IMR-90 (cell line): Measurements from ENCODE around the gene NME1. TPM values are rescaled to one million over a fixed set of nuclear protein-coding genes. Genes with fewer than 3 reads are reported as not detected.

Experiments used
- ATAC-seq: fragments of 200-7000 bp; cut with Tn5 transposase; 2 replicates; pipeline ENCODE4 v1.9.1; 2020; ENCODE audit warnings: low read depth, mild to moderate bottlenecking, moderate library complexity
- BruUV-seq: library from RNA; stranded (reverse); fragments of 400-500 nt; replicated peaks from 2 replicates; lab custom pipeline; 2021; lab: Mats Ljungman, UMichigan
- CTCF ChIA-PET: fragments of 300-600 bp; formaldehyde crosslinking; extraction: SDS; loops from one replicate; lab custom pipeline; 2021; ENCODE audit warnings: antibody characterized with exemption; lab: Yijun Ruan, JAX
- POLR2A ChIA-PET: fragments of 300-600 bp; sonication (Branson Sonifier 250); formaldehyde crosslinking; loops from one replicate; lab custom pipeline; 2022; ENCODE audit warnings: antibody characterized with exemption; ENCODE audit not compliant: unreplicated experiment; lab: Charles Lee
- DNase-seq: peaks from one replicate; pipeline ENCODE4 v3.0.0; 2013
- H2AFZ ChIP-seq: replicated peaks from 2 replicates; pipeline ENCODE3; 2013; ENCODE audit warnings: low read length, mild to moderate bottlenecking; ENCODE audit not compliant: poor library complexity
- H2AK5ac ChIP-seq: 2 replicates; pipeline ENCODE4 v1.6.1; 2013; ENCODE audit warnings: low read depth, low read length, inconsistent platforms
- H2AK9ac ChIP-seq: replicated peaks from 2 replicates; pipeline ENCODE3; 2013; ENCODE audit warnings: mild to moderate bottlenecking, low read depth, low read length, moderate library complexity; ENCODE audit not compliant: poor library complexity
- H2BK120ac ChIP-seq: 2 replicates; pipeline ENCODE4 v1.6.1; 2013; ENCODE audit warnings: low read depth, low read length, inconsistent platforms
- H2BK15ac ChIP-seq: 3 replicates; pipeline ENCODE4 v1.6.1; 2013; ENCODE audit warnings: low read depth, low read length, inconsistent platforms
- H2BK20ac ChIP-seq: 2 replicates; pipeline ENCODE4 v1.6.1; 2013; ENCODE audit warnings: low read depth, mild to moderate bottlenecking, inconsistent platforms, low read length, moderate library complexity
- H2BK5ac ChIP-seq: 2 replicates; pipeline ENCODE4 v1.6.1; 2013; ENCODE audit warnings: mild to moderate bottlenecking, low read depth, low read length, inconsistent platforms; ENCODE audit not compliant: poor library complexity, severe bottlenecking
- H3K14ac ChIP-seq: replicated peaks from 2 replicates; pipeline ENCODE4 v1.6.1; 2013; ENCODE audit warnings: low read depth, low read length, inconsistent platforms
- H3K18ac ChIP-seq: 2 replicates; pipeline ENCODE4 v1.6.1; 2013; ENCODE audit warnings: low read depth, low read length, control low read depth
- H3K23ac ChIP-seq: 2 replicates; pipeline ENCODE4 v1.6.1; 2013; ENCODE audit warnings: low read depth, low read length, inconsistent platforms
- H3K27ac ChIP-seq: 2 replicates; pipeline ENCODE4 v1.5.1; 2013; ENCODE audit warnings: mild to moderate bottlenecking, control low read depth, low read length; ENCODE audit not compliant: insufficient read depth
- H3K27me3 ChIP-seq: 2 replicates; pipeline ENCODE4 v1.6.1; 2013; ENCODE audit warnings: low read length; ENCODE audit not compliant: control insufficient read depth, insufficient read depth
- H3K36me3 ChIP-seq: 2 replicates; pipeline ENCODE4 v1.6.1; 2013; ENCODE audit warnings: low read length, mixed read lengths; ENCODE audit not compliant: control insufficient read depth, insufficient read depth
- H3K4ac ChIP-seq: 2 replicates; pipeline ENCODE4 v1.6.1; 2013; ENCODE audit warnings: low read depth, low read length, inconsistent platforms
- H3K4me1 ChIP-seq: 2 replicates; pipeline ENCODE4 v1.6.1; 2013; ENCODE audit warnings: low read length, mixed read lengths; ENCODE audit not compliant: control insufficient read depth, insufficient read depth
- H3K4me2 ChIP-seq: 2 replicates; pipeline ENCODE4 v1.6.1; 2013; ENCODE audit warnings: low read depth, mild to moderate bottlenecking, control low read depth, low read length, moderate library complexity
- H3K4me3 ChIP-seq: 2 replicates; pipeline ENCODE4 v1.5.1; 2013; ENCODE audit warnings: low read depth, mild to moderate bottlenecking, control low read depth, low read length, moderate library complexity; ENCODE audit not compliant: insufficient read depth
- H3K56ac ChIP-seq: 2 replicates; pipeline ENCODE4 v1.6.1; 2013; ENCODE audit warnings: low read length, inconsistent platforms; ENCODE audit not compliant: insufficient read depth; ENCODE audit errors: extremely low read depth
- H3K79me1 ChIP-seq, 2 experiments: 2 replicates each; pipeline ENCODE4 v1.6.1; 2013; ENCODE audit warnings: low read length in 2 of 2, inconsistent platforms in 1 of 2, low read depth in 1 of 2
- H3K9ac ChIP-seq: 2 replicates; pipeline ENCODE4 v1.6.1; 2013; ENCODE audit warnings: low read depth, low read length, control low read depth
- H3K9me1 ChIP-seq: 2 replicates; pipeline ENCODE4 v1.6.1; 2013; ENCODE audit warnings: low read length, inconsistent platforms; ENCODE audit not compliant: insufficient read depth
- H3K9me3 ChIP-seq: 2 replicates; pipeline ENCODE4 v1.6.1; 2013; ENCODE audit warnings: low read length; ENCODE audit not compliant: control insufficient read depth, insufficient read depth
- H4K20me1 ChIP-seq: 2 replicates; pipeline ENCODE4 v1.6.1; 2013; ENCODE audit warnings: low read length, inconsistent platforms; ENCODE audit not compliant: insufficient read depth
- H4K5ac ChIP-seq: 2 replicates; pipeline ENCODE4 v1.6.1; 2013; ENCODE audit warnings: mild to moderate bottlenecking, low read depth, low read length, control low read depth
- H4K8ac ChIP-seq, 2 experiments: 2 replicates each; pipeline ENCODE4 v1.6.1; 2013; ENCODE audit warnings: low read depth in 2 of 2, low read length in 2 of 2, control low read depth in 1 of 2, inconsistent platforms in 1 of 2
- H4K91ac ChIP-seq: 2 replicates; pipeline ENCODE4 v1.6.1; 2013; ENCODE audit warnings: low read depth, low read length, inconsistent platforms; ENCODE audit not compliant: insufficient read depth
- BHLHE40 ChIP-seq: fragments of 150-350 bp; IDR thresholded peaks from 2 replicates; pipeline ENCODE4 v1.6.1; 2016; ENCODE audit warnings: mild to moderate bottlenecking, low read depth, low read length
- CEBPB ChIP-seq: IDR thresholded peaks from 2 replicates; pipeline ENCODE4 v1.6.1; 2012; ENCODE audit warnings: low read depth, low read length, improper control_type of control experiment
- CHD1 ChIP-seq: IDR thresholded peaks from 2 replicates; pipeline ENCODE4 v1.6.1; 2012; ENCODE audit warnings: low read depth, low read length, improper control_type of control experiment
- FOS ChIP-seq: fragments of 150-350 bp; IDR thresholded peaks from 2 replicates; pipeline ENCODE4 v1.6.1; 2016; ENCODE audit warnings: low read depth, low read length
- MAFK ChIP-seq: IDR thresholded peaks from 2 replicates; pipeline ENCODE4 v1.6.1; 2012; ENCODE audit warnings: low read depth, low read length, improper control_type of control experiment
- MAZ ChIP-seq: IDR thresholded peaks from 2 replicates; pipeline ENCODE4 v1.6.1; 2012; ENCODE audit warnings: low read depth, mild to moderate bottlenecking, low read length, improper control_type of control experiment, moderate library complexity, borderline replicate concordance
- MXI1 ChIP-seq: IDR thresholded peaks from 2 replicates; pipeline ENCODE4 v1.6.1; 2012; ENCODE audit warnings: low read depth, mild to moderate bottlenecking, low read length, moderate library complexity, borderline replicate concordance
- POLR2A ChIP-seq: IDR thresholded peaks from 2 replicates; pipeline ENCODE4 v1.6.1; 2012; ENCODE audit warnings: mild to moderate bottlenecking, low read depth, low read length
- RCOR1 ChIP-seq: IDR thresholded peaks from 2 replicates; pipeline ENCODE4 v1.6.1; 2012; ENCODE audit warnings: mild to moderate bottlenecking, low read length, improper control_type of control experiment; ENCODE audit not compliant: insufficient replicate concordance
- SMC3 ChIP-seq: fragments of 150-350 bp; IDR thresholded peaks from 2 replicates; pipeline ENCODE4 v1.6.1; 2016; ENCODE audit warnings: low read depth, mild to moderate bottlenecking, antibody characterized with exemption, low read length, moderate library complexity
- USF2 ChIP-seq: fragments of 150-350 bp; IDR thresholded peaks from 2 replicates; pipeline ENCODE4 v1.6.1; 2017; ENCODE audit warnings: mild to moderate bottlenecking, antibody characterized with exemption, low read length, low read depth
- WGBS, 2 experiments: methylation state at CpG; one replicate each; pipeline versions ENCODE4 v1.1.5 to v1.1.7; 2013; ENCODE audit warnings: missing lambda C conversion rate in 2 of 2; ENCODE audit not compliant: insufficient read length in 1 of 2; ENCODE audit errors: extremely low coverage in 2 of 2; 5-methylcytosine and 5-hydroxymethylcytosine counted together
- dilution Hi-C: fragments of 300-500 bp; cut with HindIII; formaldehyde crosslinking; loops from one replicate; pipeline ENCODE4 v1.14.3; 2018; ENCODE audit warnings: low sequenced_read_pairs; ENCODE audit not compliant: unreplicated experiment
- in situ Hi-C: fragments of 300-500 bp; cut with MboI; formaldehyde crosslinking; loops from 3 replicates; pipeline ENCODE4 v1.14.3; 2019; ENCODE audit warnings: low sequenced_read_pairs, inconsistent platforms, mixed read lengths
- intact Hi-C: fragments of 100-400 bp; cut with micrococcal nuclease; formaldehyde crosslinking; loops from 2 replicates; pipeline ENCODE4 v1.10.0; 2022
- polyA plus RNA-seq, 3 experiments: library from polyadenylated mRNA; depleted of rRNA; stranded (reverse); fragments of >200 nt; gene quantifications; 2 replicates each; pipeline ENCODE4 v1.2.3, GENCODE V29; 2012; ENCODE audit warnings: low replicate concordance in 1 of 3
- total RNA-seq: library from RNA; depleted of rRNA; stranded (reverse); fragments of >200 nt; gene quantifications from 2 replicates; pipeline ENCODE4 v1.2.3, GENCODE V29; 2012

The NME1 gene
- total and polyA plus RNA-seq, 2 of the 4 experiments (the other 2 are of a cell fraction): 311 to 312 TPM

- Histone ChIP-seq H4K20me1 (peaks cover 9% of the 10 kb centered on the region; the same call in 1 of the 2 replicates), H2AK9ac (peak overlapping the region; percentile 94), H3K4me2 (peak overlapping the region; percentile 99), H3K18ac (no peak overlapping the region), H4K91ac (peak overlapping the region; percentile 91), H3K9me1 (peaks cover 3% of the 10 kb centered on the region; the same call in 1 of the 2 replicates), H3K9ac (peak overlapping the region; percentile 64), H3K56ac (peak overlapping the region; percentile 79), H2BK15ac (no peak overlapping the region), H3K23ac (peak overlapping the region; percentile 99), H3K27ac (peak overlapping the region; percentile 51), H3K4me1 (no peaks in the 10 kb centered on the region), H3K79me1 (peaks cover 19 to 46% of the 10 kb centered on the region in 2 experiments; a peak in 3 of 4 replicates), H2AFZ (peak overlapping the region; percentile 98), H4K5ac (peak overlapping the region; percentile 69), H2AK5ac (peak overlapping the region; percentile 81), H3K9me3 (no peaks in the 10 kb centered on the region), H3K4me3 (peak overlapping the region; percentile 58), H4K8ac (peak overlapping the region; percentile 55 to 90), H3K4ac (peak overlapping the region; percentile 90), H2BK5ac (peak overlapping the region; percentile 78), H3K27me3 (no peaks in the 10 kb centered on the region), H3K14ac (peak overlapping the region; percentile 94), H2BK20ac (no peak overlapping the region), H2BK120ac (0 out of 2 replicates have a peak overlapping the region, but pooled peaks have one; percentile 44), H3K36me3 (peaks cover 5% of the 10 kb centered on the region)
- intact Hi-C loops: no loop called here
- no CpG with 5 or more reads among the region's 6 CpGs for WGBS, 2 experiments
- in situ Hi-C loops: loop anchor here (5.0 kb wide), 1 partner anchor 152 kb away; no protein-coding TSS in a partner anchor
- TSS peak; percentile 53 for BruUV-seq
- POLR2A ChIA-PET: no interaction called here
- ATAC-seq (peak; percentile 15), DNase-seq (peak; percentile 20)
- CTCF ChIA-PET: interaction anchor here (0.7 to 1.2 kb wide), 3 partner anchors 124 to 449 kb away, joined by 3 to 4 read pairs (median 3); no protein-coding TSS in a partner anchor
- TF ChIP-seq MAZ (no peak), BHLHE40 (no peak), CHD1 (no peak), USF2 (no peak), MXI1 (no peak), MAFK (no peak), CEBPB (no peak), RCOR1 (no peak), FOS (no peak), SMC3 (no peak), POLR2A (no peak)
- dilution Hi-C loops: no loop called here
Measured at GRCh38 chr17:51154176-51154575, 817 bp downstream of the NME1 start.
